ENCODE data around the gene PTPRD.
A peak's percentile ranks its signal among the peaks of the same experiment; 100 is the strongest.
"Not testable (repeated sequence)": the region's sequence is repeated elsewhere in the genome, so short reads cannot be mapped to it uniquely, and the experiment has no call there.

The PTPRD gene

GRCh38 chr9:8978334-8978733 lies 1634.5 kb downstream of the PTPRD start:
- H3K9ac ChIP-seq, result no peak overlapping the region
- no peak overlapping the region for H3K4me3 ChIP-seq (IDR thresholded peaks at IDR 0.05; ENCODE audit: insufficient read depth, low read depth, low read length)
- H3K27me3 ChIP-seq (ENCODE audit: insufficient read depth, low read depth), result no peaks in the 10 kb centered on the region
- no peak overlapping the region for H3K27ac ChIP-seq
- H4K20me1 ChIP-seq (ENCODE audit: insufficient read depth), result no peaks in the 10 kb centered on the region
- H3K36me3 ChIP-seq (ENCODE audit: insufficient read depth), result no peaks in the 10 kb centered on the region
- H3K4me1 ChIP-seq (ENCODE audit: low read depth, poor library complexity, severe bottlenecking), result no peaks in the 10 kb centered on the region
- no peak overlapping the region for H3K4me2 ChIP-seq
- no peaks in the 10 kb centered on the region for H3K79me2 ChIP-seq (ENCODE audit: insufficient read depth, low read depth)
- no peak for TF ChIP-seq CTCF (conservative IDR thresholded peaks at IDR 0.05; ENCODE audit: low read depth, low read length)
- H2AFZ ChIP-seq (ENCODE audit: low read depth), result no peak overlapping the region

GRCh38 chr9:8968350-8968749 lies 1644.5 kb downstream of the PTPRD start:
- H4K20me1 ChIP-seq (ENCODE audit: insufficient read depth); H3K4me1 ChIP-seq (ENCODE audit: low read depth, poor library complexity, severe bottlenecking); H3K36me3 ChIP-seq (ENCODE audit: insufficient read depth); H3K27me3 ChIP-seq (ENCODE audit: insufficient read depth, low read depth); H2AFZ ChIP-seq (ENCODE audit: low read depth); H3K27ac ChIP-seq; H3K4me3 ChIP-seq (IDR thresholded peaks at IDR 0.05; ENCODE audit: insufficient read depth, low read depth, low read length); H3K79me2 ChIP-seq (ENCODE audit: insufficient read depth, low read depth); H3K9ac ChIP-seq: not testable (repeated sequence)
- peak overlapping the region; percentile 17; the same call in 1 of the 2 replicates for H3K4me2 ChIP-seq

- no peak overlapping the region for H2AFZ ChIP-seq (ENCODE audit: low read depth)
- TF ChIP-seq CTCF (conservative IDR thresholded peaks at IDR 0.05; ENCODE audit: low read depth, low read length), result no peak
- H3K4me1 ChIP-seq (ENCODE audit: low read depth, poor library complexity, severe bottlenecking), result peaks cover 15% of the 10 kb centered on the region
- H4K20me1 ChIP-seq (ENCODE audit: insufficient read depth), result no peaks in the 10 kb centered on the region
- H3K27ac ChIP-seq, result no peak overlapping the region
- no peak overlapping the region for H3K4me2 ChIP-seq
- H3K36me3 ChIP-seq (ENCODE audit: insufficient read depth), result no peaks in the 10 kb centered on the region
- H3K27me3 ChIP-seq (ENCODE audit: insufficient read depth, low read depth), result no peaks in the 10 kb centered on the region
- H3K9ac ChIP-seq, result no peak overlapping the region
- H3K79me2 ChIP-seq (ENCODE audit: insufficient read depth, low read depth), result no peaks in the 10 kb centered on the region
- no peak overlapping the region for H3K4me3 ChIP-seq (IDR thresholded peaks at IDR 0.05; ENCODE audit: insufficient read depth, low read depth, low read length)
Measured at GRCh38 chr9:8963885-8964284, 1648.9 kb downstream of the PTPRD start.

GRCh38 chr9:8962084-8962483 lies 1650.7 kb downstream of the PTPRD start:
- Histone ChIP-seq H3K27ac (no peak overlapping the region), H3K9ac (no peak overlapping the region), H3K4me3 (IDR thresholded peaks at IDR 0.05; ENCODE audit: insufficient read depth, low read depth, low read length) (no peak overlapping the region), H3K79me2 (ENCODE audit: insufficient read depth, low read depth) (no peaks in the 10 kb centered on the region), H4K20me1 (ENCODE audit: insufficient read depth) (no peaks in the 10 kb centered on the region), H3K36me3 (ENCODE audit: insufficient read depth) (no peaks in the 10 kb centered on the region), H2AFZ (ENCODE audit: low read depth) (no peak overlapping the region), H3K4me2 (no peak overlapping the region), H3K27me3 (ENCODE audit: insufficient read depth, low read depth) (no peaks in the 10 kb centered on the region), H3K4me1 (ENCODE audit: low read depth, poor library complexity, severe bottlenecking) (peaks cover 9% of the 10 kb centered on the region)
- TF ChIP-seq CTCF (conservative IDR thresholded peaks at IDR 0.05; ENCODE audit: low read depth, low read length), result no peak

GRCh38 chr9:8961186-8961851 lies 1651.5 kb downstream of the PTPRD start:
- Histone ChIP-seq H3K79me2 (ENCODE audit: insufficient read depth, low read depth) (no peaks in the 10 kb centered on the region), H3K9ac (no peak overlapping the region), H3K4me3 (IDR thresholded peaks at IDR 0.05; ENCODE audit: insufficient read depth, low read depth, low read length) (no peak overlapping the region), H2AFZ (ENCODE audit: low read depth) (no peak overlapping the region), H3K4me1 (ENCODE audit: low read depth, poor library complexity, severe bottlenecking) (peaks cover 9% of the 10 kb centered on the region), H3K36me3 (ENCODE audit: insufficient read depth) (no peaks in the 10 kb centered on the region), H3K27me3 (ENCODE audit: insufficient read depth, low read depth) (no peaks in the 10 kb centered on the region), H3K27ac (no peak overlapping the region), H4K20me1 (ENCODE audit: insufficient read depth) (no peaks in the 10 kb centered on the region), H3K4me2 (no peak overlapping the region)
- TF ChIP-seq CTCF (conservative IDR thresholded peaks at IDR 0.05; ENCODE audit: low read depth, low read length), result no peak

Data from KMS-11 (cell line).